WTC11 (cell line): Measurements from ENCODE around the gene ACACA. TPM values are rescaled to one million over a fixed set of nuclear protein-coding genes. Genes with fewer than 3 reads are reported as not detected.

Experiments
- ATF6 ChIP-seq: sonication (generic); formaldehyde crosslinking; IDR thresholded peaks from 2 replicates; pipeline ENCODE4 v1.8.1; 2023; ENCODE audit warnings: mild to moderate bottlenecking, missing genetic modification reagents
- CBFB ChIP-seq: sonication (generic); formaldehyde crosslinking; IDR thresholded peaks from 2 replicates; pipeline ENCODE4 v1.8.1; 2022; ENCODE audit warnings: mild to moderate bottlenecking, low read depth, missing genetic modification reagents
- CDX4 ChIP-seq: fragments of 250-450 bp; sonication (Bioruptor Pico); IDR thresholded peaks from 2 replicates; pipeline ENCODE4 v1.9.0; 2021; ENCODE audit warnings: moderate library complexity, mild to moderate bottlenecking, inconsistent platforms, borderline replicate concordance
- CREB1 ChIP-seq: sonication (generic); formaldehyde crosslinking; IDR thresholded peaks from 2 replicates; pipeline ENCODE4 v1.8.0; 2023; ENCODE audit warnings: mild to moderate bottlenecking, missing genetic modification reagents
- CTCF ChIP-seq: fragments of 200-600 bp; IDR thresholded peaks from 2 replicates; pipeline ENCODE4 v1.8.0; 2022; ENCODE audit warnings: antibody characterized with exemption
- E2F5 ChIP-seq: sonication (generic); formaldehyde crosslinking; IDR thresholded peaks from 2 replicates; pipeline ENCODE4 v1.8.1; 2022; ENCODE audit warnings: mild to moderate bottlenecking, moderate library complexity, missing genetic modification reagents
- ELF4 ChIP-seq: sonication (generic); formaldehyde crosslinking; IDR thresholded peaks from 2 replicates; pipeline ENCODE4 v1.8.1; 2022; ENCODE audit warnings: low read depth, mild to moderate bottlenecking, moderate library complexity, missing genetic modification reagents
- ETV6 ChIP-seq: sonication (generic); formaldehyde crosslinking; IDR thresholded peaks from 2 replicates; pipeline ENCODE4 v1.8.1; 2022; ENCODE audit warnings: mild to moderate bottlenecking, missing genetic modification reagents
- FOXJ3 ChIP-seq: sonication (generic); formaldehyde crosslinking; IDR thresholded peaks from 2 replicates; pipeline ENCODE4 v1.9.0; 2021; ENCODE audit warnings: missing genetic modification reagents, mild to moderate bottlenecking, borderline replicate concordance
- GRHL2 ChIP-seq: fragments of 250-450 bp; sonication (Bioruptor Pico); IDR thresholded peaks from 2 replicates; pipeline ENCODE4 v1.8.0; 2022; ENCODE audit warnings: mild to moderate bottlenecking, moderate library complexity; ENCODE audit not compliant: insufficient replicate concordance, severe bottlenecking
- HMGXB4 ChIP-seq: sonication (generic); formaldehyde crosslinking; IDR thresholded peaks from 2 replicates; pipeline ENCODE4 v1.8.1; 2023; ENCODE audit warnings: mild to moderate bottlenecking, moderate library complexity, missing genetic modification reagents
- JAZF1 ChIP-seq: fragments of 250-450 bp; sonication (Bioruptor Pico); IDR thresholded peaks from 2 replicates; pipeline ENCODE4 v1.9.0; 2021; ENCODE audit warnings: moderate library complexity, mild to moderate bottlenecking, inconsistent platforms
- JUN ChIP-seq: sonication (generic); formaldehyde crosslinking; IDR thresholded peaks from 2 replicates; pipeline ENCODE4 v1.8.0; 2023; ENCODE audit warnings: mild to moderate bottlenecking, missing genetic modification reagents
- MLX ChIP-seq: sonication (generic); formaldehyde crosslinking; IDR thresholded peaks from 2 replicates; pipeline ENCODE4 v1.8.1; 2023; ENCODE audit warnings: mild to moderate bottlenecking, missing genetic modification reagents, moderate library complexity
- MXD4 ChIP-seq: fragments of 250-450 bp; sonication (Bioruptor Pico); IDR thresholded peaks from 2 replicates; pipeline ENCODE4 v1.8.0; 2021; ENCODE audit warnings: mild to moderate bottlenecking, moderate library complexity, borderline replicate concordance
- NFE2L1 ChIP-seq: sonication (generic); formaldehyde crosslinking; IDR thresholded peaks from 2 replicates; pipeline ENCODE4 v1.8.1; 2023; ENCODE audit warnings: missing genetic modification reagents
- PREB ChIP-seq: sonication (generic); formaldehyde crosslinking; IDR thresholded peaks from 2 replicates; pipeline ENCODE4 v1.8.1; 2022; ENCODE audit warnings: mild to moderate bottlenecking, missing genetic modification reagents, moderate library complexity, borderline replicate concordance
- PRRX2 ChIP-seq: fragments of 250-450 bp; sonication (Bioruptor Pico); IDR thresholded peaks from 2 replicates; pipeline ENCODE4 v1.8.0; 2021; ENCODE audit warnings: mild to moderate bottlenecking
- RORB ChIP-seq: fragments of 250-450 bp; sonication (Bioruptor Pico); IDR thresholded peaks from 2 replicates; pipeline ENCODE4 v1.9.0; 2021; ENCODE audit warnings: mild to moderate bottlenecking
- SMAD3 ChIP-seq: sonication (generic); formaldehyde crosslinking; IDR thresholded peaks from 2 replicates; pipeline ENCODE4 v1.8.0; 2022; ENCODE audit warnings: missing genetic modification reagents, mild to moderate bottlenecking, borderline replicate concordance
- SMAD4 ChIP-seq: sonication (generic); formaldehyde crosslinking; IDR thresholded peaks from 2 replicates; pipeline ENCODE4 v1.8.0; 2022; ENCODE audit warnings: mild to moderate bottlenecking, missing genetic modification reagents
- TCF7 ChIP-seq: sonication (generic); formaldehyde crosslinking; IDR thresholded peaks from 2 replicates; pipeline ENCODE4 v1.8.0; 2022; ENCODE audit warnings: mild to moderate bottlenecking, low read depth, missing genetic modification reagents, moderate library complexity
- ZBTB21 ChIP-seq: sonication (generic); formaldehyde crosslinking; IDR thresholded peaks from 2 replicates; pipeline ENCODE4 v1.8.1; 2023; ENCODE audit warnings: mild to moderate bottlenecking, missing genetic modification reagents, borderline replicate concordance
- ZBTB43 ChIP-seq: sonication (generic); formaldehyde crosslinking; IDR thresholded peaks from 2 replicates; pipeline ENCODE4 v1.8.1; 2023; ENCODE audit warnings: mild to moderate bottlenecking, missing genetic modification reagents
- ZNF219 ChIP-seq: sonication (generic); formaldehyde crosslinking; IDR thresholded peaks from 2 replicates; pipeline ENCODE4 v1.8.0; 2023; ENCODE audit warnings: missing genetic modification reagents, mild to moderate bottlenecking, borderline replicate concordance
- ZNF416 ChIP-seq: fragments of 250-450 bp; sonication (Bioruptor Pico); IDR thresholded peaks from 2 replicates; pipeline ENCODE4 v1.9.0; 2021; ENCODE audit warnings: mild to moderate bottlenecking, inconsistent platforms
- ZSCAN18 ChIP-seq: fragments of 250-450 bp; sonication (Bioruptor Pico); IDR thresholded peaks from 2 replicates; pipeline ENCODE4 v2.1.2; 2022; ENCODE audit warnings: mild to moderate bottlenecking, moderate library complexity
- total RNA-seq: library from RNA; stranded (reverse); gene quantifications from 3 replicates; pipeline ENCODE4 v1.2.3, GENCODE V29; 2021

Gene ACACA
- total RNA-seq, 1 experiment from 2014 or later, result 167 TPM

GRCh38 chr17:37358830-37359681 lies 47.6 kb downstream of the ACACA start (continued):
- no peak for TF ChIP-seq CTCF
- TF ChIP-seq FOXJ3 (CRISPR knock-in tag), result no peak
- no peak for TF ChIP-seq ZSCAN18 (CRISPR knock-in tag)
- no peak; the same call in none of the 2 replicates for TF ChIP-seq E2F5 (CRISPR knock-in tag)
- no peak for TF ChIP-seq JAZF1 (CRISPR knock-in tag)
- no peak for TF ChIP-seq GRHL2 (CRISPR knock-in tag)
- no peak for TF ChIP-seq JUN (CRISPR knock-in tag)
- no peak for TF ChIP-seq ZBTB21 (CRISPR knock-in tag)
- no peak for TF ChIP-seq SMAD3 (CRISPR knock-in tag)
- no peak for TF ChIP-seq TCF7 (CRISPR knock-in tag)
- TF ChIP-seq ATF6, result no peak
- TF ChIP-seq ZNF416, result no peak
- TF ChIP-seq MXD4, result no peak
- no peak for TF ChIP-seq RORB (CRISPR knock-in tag)
- no peak for TF ChIP-seq PRRX2 (CRISPR knock-in tag)
- TF ChIP-seq ELF4, result no peak
- TF ChIP-seq CREB1, result no peak
- no peak for TF ChIP-seq CDX4 (CRISPR knock-in tag)
- no peak for TF ChIP-seq NFE2L1
- no peak for TF ChIP-seq ETV6 (CRISPR knock-in tag)
- TF ChIP-seq HMGXB4 (CRISPR knock-in tag), result peak; percentile 68; the same call in 1 of the 2 replicates
- no peak for TF ChIP-seq SMAD4 (CRISPR knock-in tag)
- no peak for TF ChIP-seq PREB (CRISPR knock-in tag)
- TF ChIP-seq CBFB (CRISPR knock-in tag), result no peak
- TF ChIP-seq ZNF219, result no peak
- no peak for TF ChIP-seq MLX (CRISPR knock-in tag)
- TF ChIP-seq ZBTB43 (CRISPR knock-in tag), result no peak; the same call in 1 of the 2 replicates
